Right lobe of liver (tissue), 6 donors: ENCODE measurements around the gene CFAP20DC. TPM values are rescaled to one million over a fixed set of nuclear protein-coding genes. Genes with fewer than 3 reads are reported as not detected.

Experiments used
- ATAC-seq, 4 donors: fragments of 200-7000 bp; cut with Tn5 transposase; one replicate each; pipeline ENCODE4 v1.9.1; 2020; ENCODE audit warnings: mild to moderate bottlenecking in 4 of 4, moderate library complexity in 4 of 4
- DNase-seq, 3 donors: peaks; one replicate each; pipeline ENCODE4 v3.0.0-alpha.2; 2020
- H3K27ac ChIP-seq, 3 donors: fragments of 200-600 bp; one replicate each; pipeline ENCODE4 v1.8.0; 2022
- H3K27me3 ChIP-seq, 2 donors: fragments of 200-600 bp; one replicate each; pipeline ENCODE4 v1.8.0; 2022
- H3K36me3 ChIP-seq, 4 donors: fragments of 200-600 bp; sonication (generic) in 1 of 4; one replicate each; pipeline versions ENCODE4 v1.5.1 to v1.8.0; 2017 to 2022; ENCODE audit warnings: control low read depth in 1 of 4
- H3K4me1 ChIP-seq, 4 donors: fragments of 200-600 bp; sonication (generic) in 1 of 4; one replicate each; pipeline versions ENCODE4 v1.5.1 to v1.8.0; 2017 to 2022; ENCODE audit warnings: control low read depth in 1 of 4
- H3K4me3 ChIP-seq, 3 donors: fragments of 200-600 bp; one replicate each; pipeline ENCODE4 v1.8.0; 2022
- H3K9me3 ChIP-seq, 4 donors: fragments of 200-600 bp; sonication (generic) in 1 of 4; one replicate each; pipeline versions ENCODE4 v1.5.1 to v1.8.0; 2017 to 2022; ENCODE audit warnings: control low read depth in 1 of 4
- POLR2A ChIP-seq: fragments of 450-650 bp; IDR thresholded peaks from one replicate; pipeline ENCODE4 v1.6.1; 2017; ENCODE audit warnings: antibody characterized with exemption, mild to moderate bottlenecking
- WGBS: methylation state at CpG from one replicate; pipeline ENCODE4 v1.1.6; 2018; ENCODE audit warnings: low coverage, low lambda C conversion rate; ENCODE audit not compliant: insufficient coverage; ENCODE audit errors: missing lambda C conversion rate; 5-methylcytosine and 5-hydroxymethylcytosine counted together
- intact Hi-C, 2 donors: fragments of 100-400 bp; cut with DNase I; formaldehyde crosslinking; loops; one replicate each; pipeline versions ENCODE4 v1.11.2 to v1.14.1; 2022
- total RNA-seq, 6 experiments: library from RNA; depleted of rRNA in 2 of 6; stranded (reverse); fragments of >200 nt in 2 of 6; fragmentation: NEBNext Ultra II Directional in 3 of 6; extraction: Animal tissue kit (Norgen Biotek cat#: 25700) in 3 of 6; gene quantifications; one replicate each; pipeline versions ENCODE4 v1.1.0 to v1.2.4, GENCODE V29; 2016 to 2023
- TF ChIP-seq, protein P1 (sequence below), 4 donors: fragments of 200-600 bp in 3 of 4; fragments of 450-650 bp in 1 of 4; IDR thresholded peaks; one replicate each; pipeline versions ENCODE4 v1.5.1 to v1.8.0; 2016 to 2022; ENCODE audit warnings: antibody characterized with exemption in 4 of 4, mild to moderate bottlenecking in 2 of 4
- donor health status: DM: no; HTN: yes; CAD: no.
- donor health status: DM: no; HTN: no; CAD: no.
- donor health status: DM: no; HTN: no; CAD: no.
- donor health status: DM: no; HTN: yes; CAD: no.
- donor health status: DM: no; HTN: yes; CAD: no.

CFAP20DC gene
- total RNA-seq, 6 experiments from 2014 or later, result 0.67 to 2.7 (median 1.5) TPM

DNA sequence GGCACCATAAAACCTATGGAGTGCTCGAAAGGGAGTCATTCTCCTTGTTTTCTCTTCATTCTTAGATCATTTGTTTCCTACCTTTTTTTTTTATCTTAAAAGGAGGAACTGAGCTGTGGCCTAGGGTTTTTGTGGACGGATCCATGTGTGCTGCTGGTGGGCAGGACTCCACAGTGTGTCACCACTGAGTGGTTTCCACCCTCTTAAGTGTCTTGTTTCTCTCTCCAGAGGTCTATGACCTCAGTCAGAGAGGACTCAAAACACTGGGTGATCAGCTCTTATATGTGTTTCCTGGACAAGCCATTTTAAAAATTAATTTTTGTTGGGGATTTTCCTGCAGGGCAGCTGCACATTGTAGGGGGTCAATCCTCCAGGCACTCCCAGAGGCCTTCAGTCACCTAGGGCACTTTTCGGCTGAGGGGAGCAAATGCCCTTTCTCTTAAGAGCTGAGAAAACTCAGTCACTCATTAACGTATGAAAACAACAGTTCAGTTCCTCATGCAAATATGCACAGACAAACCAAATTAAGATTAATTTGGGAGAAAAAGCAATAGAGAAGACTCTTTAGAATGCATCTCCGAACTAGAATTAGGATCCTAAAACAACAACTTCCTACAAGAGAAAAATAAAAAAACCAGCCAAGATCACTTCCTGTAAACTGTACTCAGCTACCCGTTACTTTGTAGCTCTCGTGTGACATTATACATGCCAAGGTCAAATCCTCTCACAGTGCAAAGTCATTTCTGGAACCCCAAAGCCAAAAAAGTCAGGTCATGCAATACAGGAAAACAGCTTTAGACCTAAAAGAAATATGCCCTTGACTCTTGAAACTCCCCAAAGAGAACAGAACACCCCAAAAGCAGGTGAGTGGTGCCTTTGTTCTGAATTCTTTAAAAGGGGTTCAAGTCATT is 355.6 kb downstream of the CFAP20DC start:
- H3K4me3 ChIP-seq, result no peak overlapping the region
- no peaks in the 10 kb centered on the region for H3K4me1 ChIP-seq
- TF ChIP-seq POLR2A, result no peak
- TF ChIP-seq, protein P1, sequence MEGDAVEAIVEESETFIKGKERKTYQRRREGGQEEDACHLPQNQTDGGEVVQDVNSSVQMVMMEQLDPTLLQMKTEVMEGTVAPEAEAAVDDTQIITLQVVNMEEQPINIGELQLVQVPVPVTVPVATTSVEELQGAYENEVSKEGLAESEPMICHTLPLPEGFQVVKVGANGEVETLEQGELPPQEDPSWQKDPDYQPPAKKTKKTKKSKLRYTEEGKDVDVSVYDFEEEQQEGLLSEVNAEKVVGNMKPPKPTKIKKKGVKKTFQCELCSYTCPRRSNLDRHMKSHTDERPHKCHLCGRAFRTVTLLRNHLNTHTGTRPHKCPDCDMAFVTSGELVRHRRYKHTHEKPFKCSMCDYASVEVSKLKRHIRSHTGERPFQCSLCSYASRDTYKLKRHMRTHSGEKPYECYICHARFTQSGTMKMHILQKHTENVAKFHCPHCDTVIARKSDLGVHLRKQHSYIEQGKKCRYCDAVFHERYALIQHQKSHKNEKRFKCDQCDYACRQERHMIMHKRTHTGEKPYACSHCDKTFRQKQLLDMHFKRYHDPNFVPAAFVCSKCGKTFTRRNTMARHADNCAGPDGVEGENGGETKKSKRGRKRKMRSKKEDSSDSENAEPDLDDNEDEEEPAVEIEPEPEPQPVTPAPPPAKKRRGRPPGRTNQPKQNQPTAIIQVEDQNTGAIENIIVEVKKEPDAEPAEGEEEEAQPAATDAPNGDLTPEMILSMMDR (IDR thresholded peaks at IDR 0.05), result no peak
- 39% methylated on average over 7 of the region's 7 CpGs for WGBS
- no peaks in the 10 kb centered on the region for H3K36me3 ChIP-seq
- no peaks in the 10 kb centered on the region for H3K27me3 ChIP-seq
- H3K9me3 ChIP-seq, result no peaks in the 10 kb centered on the region
- no peak overlapping the region for H3K27ac ChIP-seq
- intact Hi-C loops, result no loop called here
- DNase-seq, result no peak
- ATAC-seq, result no peak

DNA sequence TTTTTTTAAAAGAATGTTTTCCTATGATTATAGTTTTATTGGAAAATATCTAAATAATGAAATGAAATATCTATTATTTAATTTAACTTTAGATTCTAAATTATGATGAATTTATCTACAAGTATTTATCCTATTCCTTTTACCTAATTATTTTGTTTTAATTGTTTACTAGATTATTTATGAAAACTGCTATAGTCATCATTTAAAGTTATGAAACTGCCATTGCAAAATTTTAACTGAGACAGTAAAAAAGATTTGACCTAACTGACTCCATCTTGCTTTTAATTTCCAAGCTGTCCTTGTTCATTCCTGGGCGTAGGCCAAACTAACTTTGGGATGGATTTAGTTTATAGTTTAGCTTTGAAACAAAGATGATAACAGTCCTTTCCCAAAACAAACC is 357.3 kb downstream of the CFAP20DC start:
- Histone ChIP-seq H3K27ac (no peak overlapping the region), H3K9me3 (no peaks in the 10 kb centered on the region), H3K4me3 (no peak overlapping the region), H3K4me1 (no peaks in the 10 kb centered on the region), H3K27me3 (no peaks in the 10 kb centered on the region), H3K36me3 (no peaks in the 10 kb centered on the region)
- intact Hi-C loops, result no loop called here
- DNase-seq (no peak), ATAC-seq (no peak)
- TF ChIP-seq, protein P1 (IDR thresholded peaks at IDR 0.05), result no peak
- no peak for TF ChIP-seq POLR2A
- WGBS, result 62% methylated on average over 1 of the region's 1 CpG
